IPS-18c (cell line): ENCODE results near the gene MEIS1.

ENCODE experiments used
- H3K4me3 ChIP-seq: 2 replicates; pipeline ENCODE4 v1.7.0; 2013; ENCODE audit warnings: low read depth, mild to moderate bottlenecking, low read length, moderate library complexity; ENCODE audit not compliant: insufficient read depth
- H3K9me3 ChIP-seq: one replicate; pipeline ENCODE4 v1.6.1; 2013; ENCODE audit warnings: mild to moderate bottlenecking, low read length, moderate library complexity; ENCODE audit not compliant: control insufficient read depth, insufficient read depth

MEIS1 gene

GRCh38 chr2:66429693-66430504, 5.0 kb upstream of the MEIS1 start:
- Histone ChIP-seq H3K9me3 (no peaks in the 10 kb centered on the region), H3K4me3 (no peak overlapping the region)

DNA sequence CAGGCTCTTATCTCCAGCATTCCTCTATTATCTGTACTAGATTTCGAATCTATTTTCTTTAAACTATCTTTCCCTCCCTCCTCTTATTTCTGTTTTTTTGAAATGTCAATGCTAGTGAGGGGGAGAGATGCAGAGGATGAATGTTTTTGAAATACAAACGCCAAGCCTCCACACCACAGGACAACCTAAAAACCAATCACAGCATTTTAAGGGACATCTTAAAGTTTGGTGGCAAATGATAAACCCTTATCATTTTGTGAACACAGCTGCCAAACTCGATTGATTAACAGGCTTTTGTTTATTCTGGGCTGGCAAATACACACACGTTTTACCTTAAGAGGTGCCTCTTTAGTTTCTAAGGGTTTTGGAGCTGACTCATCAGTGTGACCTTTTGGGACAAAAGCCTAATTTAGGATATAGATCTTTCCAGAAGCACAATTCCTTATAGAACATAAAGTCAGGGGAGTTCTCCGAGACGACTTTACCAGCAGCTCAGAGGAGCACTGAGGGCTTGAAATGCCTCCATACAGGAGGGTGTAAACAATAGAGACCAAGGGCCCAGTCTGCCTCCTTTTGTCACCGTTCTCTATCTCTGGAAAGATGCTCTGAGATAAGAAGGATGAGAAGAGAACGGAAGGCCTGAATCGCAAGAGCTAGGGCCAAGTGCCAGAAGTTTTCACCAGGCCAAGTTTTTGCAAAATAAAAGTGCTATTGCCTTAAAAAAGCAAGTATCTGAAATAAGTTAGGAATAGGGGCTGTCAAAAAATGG, 4.2 kb upstream of the MEIS1 start:
- no peaks in the 10 kb centered on the region for H3K9me3 ChIP-seq
- H3K4me3 ChIP-seq = no peak overlapping the region

GRCh38 chr2:66431274-66431642, 3.7 kb upstream of the MEIS1 start:
- Histone ChIP-seq H3K9me3 (no peaks in the 10 kb centered on the region), H3K4me3 (no peak overlapping the region)

GRCh38 chr2:66431846-66432587, 2.9 kb upstream of the MEIS1 start:
- Histone ChIP-seq H3K4me3 (peak overlapping the region; percentile 74; the same call in 1 of the 2 replicates), H3K9me3 (no peaks in the 10 kb centered on the region)

DNA sequence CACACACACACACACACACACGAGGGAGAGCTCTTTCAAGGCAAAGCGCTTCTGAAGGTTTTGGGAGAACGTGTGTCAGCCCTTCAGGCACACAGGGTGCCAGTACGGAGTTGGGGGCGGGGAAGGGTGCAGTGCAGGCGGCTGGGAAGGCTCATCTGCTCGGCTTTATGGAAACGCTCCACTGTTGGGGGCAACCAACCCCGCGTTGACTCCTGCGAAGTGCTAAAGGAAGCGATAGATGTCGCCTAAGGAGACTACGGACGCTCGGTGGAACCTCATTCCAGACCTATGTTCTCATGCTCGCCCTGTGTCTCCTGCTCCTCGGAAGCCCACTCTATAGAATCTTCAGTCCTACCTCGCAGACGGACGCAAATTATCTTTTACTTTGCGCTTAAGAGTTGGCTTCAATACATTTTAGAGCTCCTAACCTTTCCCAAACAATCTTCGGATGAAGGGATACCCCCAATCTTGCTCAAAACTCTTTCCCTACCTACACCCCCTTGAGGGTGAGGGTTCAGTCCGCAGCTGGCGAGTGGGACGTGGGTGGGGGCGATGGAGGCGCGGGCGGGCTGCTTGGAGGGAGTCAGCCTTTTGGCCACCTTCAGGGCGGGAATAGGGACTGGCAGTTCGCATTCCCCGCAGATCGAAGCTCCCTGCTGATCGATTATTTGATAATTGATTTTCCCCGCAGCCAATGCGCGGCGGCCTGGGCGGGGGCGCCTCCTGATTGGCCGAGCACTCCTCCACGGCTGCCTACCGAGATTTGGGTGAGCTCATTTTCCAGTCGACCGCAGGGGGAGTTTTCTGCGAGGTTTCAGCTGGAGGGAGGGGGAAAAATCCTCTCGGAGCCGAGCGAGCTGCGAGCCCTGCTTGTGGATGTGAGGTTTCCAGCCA, 1.9 kb upstream of the MEIS1 start:
- H3K4me3 ChIP-seq = peak overlapping the region; percentile 74
- H3K9me3 ChIP-seq = no peaks in the 10 kb centered on the region

- H3K9me3 ChIP-seq = no peaks in the 10 kb centered on the region
- peak overlapping the region; percentile 74 for H3K4me3 ChIP-seq
Observed at GRCh38 chr2:66433695-66433944, 1.3 kb upstream of the MEIS1 start.

DNA sequence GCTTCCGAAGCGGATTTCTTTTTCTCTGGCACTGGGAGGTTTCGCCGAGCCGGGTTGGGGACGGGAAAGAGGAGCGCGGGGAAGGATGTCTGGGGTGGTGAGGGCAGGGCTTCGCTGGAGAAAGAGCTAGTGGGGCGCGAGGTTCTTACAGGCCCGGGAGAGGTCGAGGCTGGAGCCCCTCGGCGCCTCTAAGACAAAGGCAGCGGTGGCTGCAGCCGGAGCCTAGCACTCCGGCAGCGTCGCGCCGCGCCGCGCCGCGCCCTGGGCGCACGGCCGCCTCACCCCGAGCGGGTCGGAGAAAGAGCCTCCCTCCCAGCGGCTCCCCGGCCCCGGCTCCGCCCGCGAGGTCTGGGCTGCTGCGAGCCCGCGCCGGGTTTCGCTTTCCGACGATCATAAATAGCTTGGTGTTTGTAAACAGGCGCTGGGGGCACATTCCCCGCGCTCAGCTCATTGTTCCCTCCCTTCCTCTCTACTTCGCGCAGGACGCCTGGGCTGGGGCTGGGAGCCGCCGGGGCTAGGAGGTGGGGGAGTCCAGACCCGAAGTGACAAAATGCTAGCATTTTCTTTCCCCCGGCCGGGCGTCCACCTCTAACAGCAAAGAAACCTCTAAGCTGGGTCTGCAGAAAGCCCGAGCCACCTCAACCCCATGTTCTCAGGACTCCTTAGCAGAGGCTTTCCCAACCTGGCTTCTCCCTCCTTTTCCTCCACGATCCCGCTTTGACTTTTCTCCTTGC, 813 bp upstream of the MEIS1 start:
- peak overlapping the region; percentile 74 for H3K4me3 ChIP-seq
- no peaks in the 10 kb centered on the region for H3K9me3 ChIP-seq

GRCh38 chr2:66435549-66435875, 587 bp downstream of the MEIS1 start:
- peak overlapping the region; percentile 74; the same call in 1 of the 2 replicates for H3K4me3 ChIP-seq

GRCh38 chr2:66435963-66436362, 1.0 kb downstream of the MEIS1 start:
- no peaks in the 10 kb centered on the region for H3K9me3 ChIP-seq
- peak overlapping the region; percentile 74; the same call in 1 of the 2 replicates for H3K4me3 ChIP-seq

More at GRCh38 chr2:66435549-66435875, 587 bp downstream of the MEIS1 start:
- H3K9me3 ChIP-seq = no peaks in the 10 kb centered on the region

GRCh38 chr2:66436581-66437001, 1.7 kb downstream of the MEIS1 start:
- Histone ChIP-seq H3K4me3 (no peak overlapping the region), H3K9me3 (no peaks in the 10 kb centered on the region)

DNA sequence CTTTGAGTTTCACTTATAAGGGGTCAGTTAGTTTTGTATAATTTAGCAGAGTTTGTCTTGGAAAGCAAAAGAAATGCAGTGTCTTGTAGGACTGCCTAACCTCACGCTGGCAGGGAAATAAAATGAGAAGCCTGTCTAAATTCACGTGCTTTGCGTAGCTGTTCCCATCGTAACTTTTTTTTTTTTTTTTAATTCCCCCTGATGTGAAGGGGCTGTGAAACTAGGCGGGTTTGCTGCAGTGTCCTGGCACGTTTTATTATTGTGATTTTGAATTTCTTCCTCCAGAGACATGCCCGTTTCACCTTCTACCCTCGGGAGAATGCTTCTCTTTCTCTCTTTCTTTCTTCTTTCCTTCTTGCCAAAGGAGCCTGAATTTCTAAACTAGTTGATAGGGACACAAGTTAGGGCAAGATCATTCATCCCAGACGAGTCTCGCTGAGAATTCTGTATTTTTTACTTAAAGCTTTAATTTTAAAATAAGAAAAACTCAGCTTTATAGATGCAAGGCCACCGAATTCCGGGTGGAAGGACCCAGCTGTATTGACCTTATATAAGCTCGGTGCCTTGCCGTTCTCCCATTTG, 2.3 kb downstream of the MEIS1 start:
- Histone ChIP-seq H3K9me3 (no peaks in the 10 kb centered on the region), H3K4me3 (0 out of 2 replicates have a peak overlapping the region, but pooled peaks have one; percentile 11)

DNA sequence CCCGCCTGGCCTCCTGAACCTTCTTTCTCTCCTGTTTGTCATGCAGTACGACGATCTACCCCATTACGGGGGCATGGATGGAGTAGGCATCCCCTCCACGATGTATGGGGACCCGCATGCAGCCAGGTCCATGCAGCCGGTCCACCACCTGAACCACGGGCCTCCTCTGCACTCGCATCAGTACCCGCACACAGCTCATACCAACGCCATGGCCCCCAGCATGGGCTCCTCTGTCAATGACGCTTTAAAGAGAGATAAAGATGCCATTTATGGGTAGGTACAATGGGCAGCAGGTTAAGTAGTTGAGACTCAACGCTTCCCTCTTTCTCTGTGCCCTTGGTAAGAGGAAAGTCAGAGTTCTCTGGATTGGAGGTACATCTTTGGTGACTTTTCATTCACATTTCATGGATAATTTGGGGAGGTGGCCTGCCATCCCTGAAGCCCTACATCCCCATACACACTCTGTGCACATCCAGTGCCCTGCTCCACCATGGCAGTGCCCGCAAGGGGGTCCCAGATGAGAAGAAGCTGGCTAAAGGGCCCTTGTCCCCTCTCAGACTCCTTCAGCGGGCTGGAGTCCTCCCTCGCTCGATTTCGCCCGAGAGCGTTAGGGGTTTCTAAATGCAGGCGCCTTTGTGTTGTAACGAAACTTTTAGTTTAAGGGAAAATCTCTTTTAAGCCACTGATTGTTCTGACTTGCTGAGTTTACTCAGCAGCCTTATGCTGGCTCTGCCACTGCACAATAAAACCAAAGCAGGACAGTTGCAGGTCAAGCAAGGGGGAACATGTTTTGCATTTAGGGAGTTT, 3.0 kb downstream of the MEIS1 start:
- peak overlapping the region; percentile 15 for H3K4me3 ChIP-seq

GRCh38 chr2:66438498-66438833, 3.5 kb downstream of the MEIS1 start:
- Histone ChIP-seq H3K9me3 (no peaks in the 10 kb centered on the region), H3K4me3 (peak overlapping the region; percentile 15; the same call in 1 of the 2 replicates)

More for the DNA sequence above, 3.0 kb downstream of the MEIS1 start:
- H3K9me3 ChIP-seq = no peaks in the 10 kb centered on the region

DNA sequence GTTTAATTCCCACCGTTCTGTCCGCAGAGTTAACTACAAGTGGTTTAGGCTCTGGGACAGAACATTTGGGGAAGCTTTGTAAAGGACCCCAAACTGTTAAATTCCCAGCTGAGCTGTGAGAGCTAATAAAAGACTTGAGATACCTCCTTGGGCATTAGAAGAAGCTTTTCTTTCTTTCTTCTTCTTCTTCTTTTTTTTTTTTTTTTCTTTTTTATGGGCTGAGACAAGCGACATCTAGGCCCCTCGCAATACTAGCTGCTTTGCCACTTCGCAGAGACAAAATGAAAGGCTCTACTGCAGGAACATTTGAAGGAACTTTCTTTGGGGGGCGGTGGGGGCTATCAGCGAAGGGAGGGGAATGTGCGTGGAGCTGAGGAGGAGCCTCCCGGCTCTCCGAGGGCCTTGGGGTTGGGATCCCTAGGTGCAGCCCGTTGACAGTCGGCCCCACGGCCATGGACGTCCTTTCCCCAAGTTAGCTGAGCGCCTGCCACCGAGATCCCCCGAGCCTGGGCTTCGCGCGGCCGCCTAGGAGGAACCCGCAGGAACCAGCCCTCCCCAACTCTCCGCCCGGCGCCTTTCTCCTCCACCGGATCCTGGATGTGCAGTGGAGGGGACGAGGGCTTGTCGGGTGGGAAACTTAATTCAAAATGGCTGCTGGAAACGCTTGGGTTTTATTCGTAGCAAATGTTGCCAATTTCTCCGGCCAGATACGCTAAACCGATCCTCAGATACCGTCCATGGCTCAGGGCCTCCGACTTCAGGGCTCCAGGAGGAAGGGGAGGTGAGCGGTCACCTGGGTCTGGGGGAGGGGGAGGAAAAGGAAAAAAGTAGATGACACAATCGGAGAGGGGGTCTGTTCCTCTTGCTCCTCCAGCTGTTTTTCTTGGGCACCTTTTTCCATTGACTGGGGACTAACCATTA, 4.2 kb downstream of the MEIS1 start:
- no peaks in the 10 kb centered on the region for H3K9me3 ChIP-seq
- peak overlapping the region; percentile 49 for H3K4me3 ChIP-seq
